ENCODE data around the gene TCF7.

Gene TCF7

GRCh38 chr5:134097211-134097749, 17.2 kb upstream of the TCF7 start:
- no peak overlapping the region for H3K4me3 Mint-ChIP-seq
- no peak for DNase-seq
- peaks cover 77% of the 10 kb centered on the region for H3K4me1 Mint-ChIP-seq
- H3K9me3 Mint-ChIP-seq: no peaks in the 10 kb centered on the region
- peaks cover 34% of the 10 kb centered on the region for H3K27me3 Mint-ChIP-seq
- peak overlapping the region; percentile 11 for H3K27ac Mint-ChIP-seq
- peaks cover 8% of the 10 kb centered on the region for H3K36me3 Mint-ChIP-seq
- CTCF ChIA-PET: interaction anchor here (0.9 to 1.3 kb wide), 2 partner anchors 14 to 25 kb away, joined by 4 to 5 read pairs; no protein-coding TSS in a partner anchor

GRCh38 chr5:134098690-134099089, 15.8 kb upstream of the TCF7 start:
- peaks cover 21% of the 10 kb centered on the region for H3K27me3 Mint-ChIP-seq
- H3K4me3 Mint-ChIP-seq: no peak overlapping the region
- H3K27ac Mint-ChIP-seq: peak overlapping the region; percentile 98
- CTCF ChIA-PET: interaction anchor here (1.3 to 5.0 kb wide), 3 partner anchors 9 to 26 kb away, joined by 5 to 31 read pairs (median 29); no protein-coding TSS in a partner anchor
- H3K4me1 Mint-ChIP-seq: peaks cover 74% of the 10 kb centered on the region
- H3K36me3 Mint-ChIP-seq: peaks cover 2% of the 10 kb centered on the region
- no peak for DNase-seq
- H3K9me3 Mint-ChIP-seq: no peaks in the 10 kb centered on the region

- Mint-ChIP-seq H3K9me3 (no peaks in the 10 kb centered on the region), H3K4me1 (peaks cover 74% of the 10 kb centered on the region), H3K27ac (peak overlapping the region; percentile 98), H3K4me3 (no peak overlapping the region), H3K36me3 (peaks cover 2% of the 10 kb centered on the region), H3K27me3 (peaks cover 17% of the 10 kb centered on the region)
- DNase-seq: no peak
- CTCF ChIA-PET: interaction anchor here (2.0 to 5.0 kb wide), 6 partner anchors 10 to 55 kb away, joined by 6 to 34 read pairs (median 24); no protein-coding TSS in a partner anchor
Measured at GRCh38 chr5:134099288-134099872, 15.1 kb upstream of the TCF7 start.

- Mint-ChIP-seq H3K27me3 (peaks cover 17% of the 10 kb centered on the region), H3K4me3 (no peak overlapping the region), H3K4me1 (peaks cover 80% of the 10 kb centered on the region), H3K9me3 (no peaks in the 10 kb centered on the region), H3K27ac (peak overlapping the region; percentile 98), H3K36me3 (peaks cover 2% of the 10 kb centered on the region)
- DNase-seq: no peak
- CTCF ChIA-PET: interaction anchor here (1.0 to 5.0 kb wide), 11 partner anchors 10 to 137 kb away, joined by 3 to 34 read pairs (median 16); no protein-coding TSS in a partner anchor
Measured at GRCh38 chr5:134099939-134100282, 14.6 kb upstream of the TCF7 start.

- peaks cover 84% of the 10 kb centered on the region for H3K4me1 Mint-ChIP-seq
- H3K27ac Mint-ChIP-seq: peak overlapping the region; percentile 98
- H3K27me3 Mint-ChIP-seq: peaks cover 16% of the 10 kb centered on the region
- H3K36me3 Mint-ChIP-seq: peaks cover 2% of the 10 kb centered on the region
- CTCF ChIA-PET: interaction anchor here (1.0 to 5.0 kb wide), 14 partner anchors 11 to 137 kb away, joined by 3 to 34 read pairs (median 6); no protein-coding TSS in a partner anchor
- H3K9me3 Mint-ChIP-seq: no peaks in the 10 kb centered on the region
- peak; percentile 87 for DNase-seq
- H3K4me3 Mint-ChIP-seq: peak overlapping the region; percentile 1
Measured at GRCh38 chr5:134100283-134101091, 14.0 kb upstream of the TCF7 start.

GRCh38 chr5:134101686-134102439, 12.6 kb upstream of the TCF7 start:
- Mint-ChIP-seq H3K9me3 (no peaks in the 10 kb centered on the region), H3K27ac (peak overlapping the region; percentile 52), H3K4me1 (peaks cover 93% of the 10 kb centered on the region), H3K4me3 (no peak overlapping the region), H3K27me3 (peaks cover 9% of the 10 kb centered on the region), H3K36me3 (peaks cover 2% of the 10 kb centered on the region)
- DNase-seq: peak; percentile 80
- CTCF ChIA-PET: interaction anchor here (1.2 to 5.0 kb wide), 12 partner anchors 9 to 76 kb away, joined by 3 to 34 read pairs (median 12); no protein-coding TSS in a partner anchor

- H3K4me3 Mint-ChIP-seq: peak overlapping the region; percentile 9
Measured at GRCh38 chr5:134103397-134103796, 11.1 kb upstream of the TCF7 start.

GRCh38 chr5:134103998-134104654, 10.4 kb upstream of the TCF7 start:
- peak overlapping the region; percentile 94 for H3K27ac Mint-ChIP-seq
- H3K9me3 Mint-ChIP-seq: no peaks in the 10 kb centered on the region
- H3K27me3 Mint-ChIP-seq: peaks cover 20% of the 10 kb centered on the region
- H3K36me3 Mint-ChIP-seq: no peaks in the 10 kb centered on the region
- peak overlapping the region; percentile 48 for H3K4me3 Mint-ChIP-seq
- no peak for DNase-seq
- CTCF ChIA-PET: interaction anchor here (1.8 to 5.0 kb wide), 2 partner anchors 31 to 60 kb away, joined by 5 to 31 read pairs; no protein-coding TSS in a partner anchor
- peaks cover 88% of the 10 kb centered on the region for H3K4me1 Mint-ChIP-seq

More at GRCh38 chr5:134103397-134103796, 11.1 kb upstream of the TCF7 start:
- H3K36me3 Mint-ChIP-seq: no peaks in the 10 kb centered on the region
- H3K27me3 Mint-ChIP-seq: peaks cover 19% of the 10 kb centered on the region
- peaks cover 91% of the 10 kb centered on the region for H3K4me1 Mint-ChIP-seq
- H3K9me3 Mint-ChIP-seq: no peaks in the 10 kb centered on the region
- H3K27ac Mint-ChIP-seq: peak overlapping the region; percentile 91
- no peak for DNase-seq
- CTCF ChIA-PET: interaction anchor here (0.8 to 5.0 kb wide), 6 partner anchors 15 to 59 kb away, joined by 3 to 34 read pairs (median 18); no protein-coding TSS in a partner anchor

GRCh38 chr5:134106991-134107701, 7.3 kb upstream of the TCF7 start:
- H3K27me3 Mint-ChIP-seq: peaks cover 24% of the 10 kb centered on the region
- DNase-seq: no peak
- H3K36me3 Mint-ChIP-seq: peaks cover 3% of the 10 kb centered on the region
- H3K9me3 Mint-ChIP-seq: no peaks in the 10 kb centered on the region
- peak overlapping the region; percentile 33 for H3K27ac Mint-ChIP-seq
- CTCF ChIA-PET: interaction anchor here (7.7 kb wide), 1 partner anchor 66 kb away, joined by 64 read pairs; no protein-coding TSS in a partner anchor
- peaks cover 84% of the 10 kb centered on the region for H3K4me1 Mint-ChIP-seq
- H3K4me3 Mint-ChIP-seq: no peak overlapping the region

- Mint-ChIP-seq H3K4me1 (peaks cover 89% of the 10 kb centered on the region), H3K27ac (peak overlapping the region; percentile 34), H3K36me3 (peaks cover 4% of the 10 kb centered on the region), H3K4me3 (no peak overlapping the region), H3K27me3 (peaks cover 28% of the 10 kb centered on the region), H3K9me3 (no peaks in the 10 kb centered on the region)
- CTCF ChIA-PET: interaction anchor here (7.7 kb wide), 1 partner anchor 67 kb away, joined by 64 read pairs; no protein-coding TSS in a partner anchor
- DNase-seq: no peak
Measured at GRCh38 chr5:134107779-134108178, 6.7 kb upstream of the TCF7 start.

- Mint-ChIP-seq H3K27me3 (peaks cover 42% of the 10 kb centered on the region), H3K9me3 (no peaks in the 10 kb centered on the region), H3K4me3 (no peak overlapping the region), H3K27ac (no peak overlapping the region), H3K36me3 (peaks cover 8% of the 10 kb centered on the region), H3K4me1 (peaks cover 75% of the 10 kb centered on the region)
- CTCF ChIA-PET: interaction anchor here (7.7 kb wide), 1 partner anchor 70 kb away, joined by 64 read pairs; no protein-coding TSS in a partner anchor
- DNase-seq: peak; percentile 58
Measured at GRCh38 chr5:134110382-134110781, 4.1 kb upstream of the TCF7 start.

- peaks cover 65% of the 10 kb centered on the region for H3K4me1 Mint-ChIP-seq
- H3K27ac Mint-ChIP-seq: peak overlapping the region; percentile 86
- no peak for DNase-seq
- peaks cover 22% of the 10 kb centered on the region for H3K36me3 Mint-ChIP-seq
- CTCF ChIA-PET: interaction anchor here (1.2 to 7.7 kb wide), 2 partner anchors 71 to 86 kb away, joined by 3 to 64 read pairs; no protein-coding TSS in a partner anchor
- H3K4me3 Mint-ChIP-seq: peak overlapping the region; percentile 54
- no peaks in the 10 kb centered on the region for H3K9me3 Mint-ChIP-seq
- H3K27me3 Mint-ChIP-seq: peaks cover 47% of the 10 kb centered on the region
Measured at GRCh38 chr5:134111741-134112647, 2.5 kb upstream of the TCF7 start.

Data from activated naive CD4-positive, alpha-beta T cell treated with anti-CD3 and anti-CD28 coated beads, Interleukin-2, amount 10 ng/mL, durations not matched to agents 7 days and 5 days (primary cell).